ENCODE data around the gene KCNQ1OT1. TPM values are rescaled to one million over a fixed set of nuclear protein-coding genes. Genes with fewer than 3 reads are reported as not detected.

Gene KCNQ1OT1
- total and polyA plus RNA-seq, 9 of the 15 experiments (the other 6 are each of a cell fraction or from before 2014, with no cell fraction given): 0.04 to 2.3 (median 0.74) TPM

- Histone ChIP-seq H2AFZ (ENCODE audit: low read depth, low read length) (no peak overlapping the region), H3K9me3 (replicated peaks; ENCODE audit: control insufficient read depth, insufficient read depth, low read depth, low read length) (no peaks in the 10 kb centered on the region), H3K27me3 (ENCODE audit: control insufficient read depth in 2 of 2, insufficient read depth in 2 of 2, low read length in 2 of 2) (peaks cover 4 to 43% of the 10 kb centered on the region in 2 experiments; a peak in 4 of 5 replicates), H3K4me3 (no peak overlapping the region), H3K79me2 (ENCODE audit: control insufficient read depth, insufficient read depth, low read length) (no peaks in the 10 kb centered on the region), H3K9ac (ENCODE audit: insufficient read depth in 1 of 2, low read depth in 2 of 2, low read length in 2 of 2) (no peak overlapping the region), H3K36me3 (ENCODE audit: control insufficient read depth, insufficient read depth, low read length) (no peaks in the 10 kb centered on the region), H3K4me2 (ENCODE audit: insufficient read depth, low read length) (no peak overlapping the region), H3K9me1 (ENCODE audit: control insufficient read depth, insufficient read depth, low read length) (no peaks in the 10 kb centered on the region), H4K20me1 (replicated peaks; ENCODE audit: control insufficient read depth, insufficient read depth, low read length) (peaks cover 10% of the 10 kb centered on the region; the same call in 1 of the 2 replicates), H3K27ac (ENCODE audit: extremely low read depth, low read depth, low read length) (no peak overlapping the region), H3K4me1 (replicated peaks in 1 of 2; ENCODE audit: control insufficient read depth in 2 of 2, insufficient read depth in 2 of 2, low read length in 2 of 2) (peaks cover 0 to 76% of the 10 kb centered on the region in 2 experiments; a peak in 2 of 5 replicates)
- FAIRE-seq: no peak
- ChIA-PET POLR2A (interaction anchor here (0.8 to 1.0 kb wide), 2 partner anchors 12 to 196 kb away, joined by 3 to 4 read pairs; no protein-coding TSS in a partner anchor), CTCF (ENCODE audit: low intra/inter-chr PET ratio) (no interaction called here)
- no peak for ATAC-seq
- in situ Hi-C loops (cut with MboI): no loop called here
- DNase-seq (ENCODE audit: extremely low read depth in 1 of 4, low spot score in 3 of 4): no peak
- intact Hi-C loops (cut with micrococcal nuclease): no loop called here
- BruUV-seq (replicated peaks): no TSS peak
- 20% methylated on average over 18 of the region's 22 CpGs for WGBS (ENCODE audit: insufficient coverage, low coverage, missing lambda C conversion rate)
- TF ChIP-seq E2F6 (IDR thresholded peaks at IDR 0.05; ENCODE audit: borderline replicate concordance in 1 of 2, extremely low read depth in 1 of 2, insufficient read depth in 1 of 2, insufficient read length in 1 of 2, low read depth in 1 of 2, low read length in 1 of 2, poor library complexity in 1 of 2, severe bottlenecking in 1 of 2) (no peak), FOXA3 (CRISPR knock-in tag; conservative IDR thresholded peaks at IDR 0.05 in 1 of 2, IDR thresholded peaks at IDR 0.05 in 1 of 2) (no peak), MCM7 (IDR thresholded peaks at IDR 0.05) (no peak), NFIC (IDR thresholded peaks at IDR 0.05) (peak; percentile 69), ZNF274 (IDR thresholded peaks at IDR 0.05; ENCODE audit: borderline replicate concordance, low read depth, low read length) (no peak), SP2 (IDR thresholded peaks at IDR 0.05; ENCODE audit: extremely low read depth, low read depth, low read length, poor library complexity, severe bottlenecking) (no peak), ZNF140 (CRISPR knock-in tag; IDR thresholded peaks at IDR 0.05) (no peak), PKNOX1 (IDR thresholded peaks at IDR 0.05) (peak; percentile 15; the same call in 1 of the 2 replicates), ZNF174 (CRISPR knock-in tag; IDR thresholded peaks at IDR 0.05) (no peak), MEIS2 (IDR thresholded peaks at IDR 0.05; ENCODE audit: partially characterized antibody) (peak; percentile 3)
These were observed 121.5 kb downstream of the KCNQ1OT1 start for GRCh38 chr11:2577991-2578928.
